ENCODE data around the gene KY.

The KY gene

GRCh38 chr3:134644731-134645514 is 5.9 kb downstream of the KY start:
- no peak for DNase-seq (ENCODE audit: low read depth in 3 of 3)

- no peak for DNase-seq (ENCODE audit: low read depth in 3 of 3)
These were observed 7.6 kb downstream of the KY start for GRCh38 chr3:134643150-134643675.

- DNase-seq (ENCODE audit: low read depth in 3 of 3) = no peak
These were observed 8.2 kb downstream of the KY start for GRCh38 chr3:134642445-134643149.

GRCh38 chr3:134641671-134642300 is 9.0 kb downstream of the KY start:
- DNase-seq (ENCODE audit: low read depth in 3 of 3) = no peak

- DNase-seq (ENCODE audit: low read depth in 3 of 3) = no peak
These were observed 9.9 kb downstream of the KY start for GRCh38 chr3:134640872-134641470.

- no peak for DNase-seq (ENCODE audit: low read depth in 3 of 3)
These were observed 10.4 kb downstream of the KY start for GRCh38 chr3:134640378-134640777.

- no peak for DNase-seq (ENCODE audit: low read depth in 3 of 3)
These were observed 12.3 kb downstream of the KY start for GRCh38 chr3:134638385-134639030.

GRCh38 chr3:134636406-134636805 is 14.4 kb downstream of the KY start:
- DNase-seq (ENCODE audit: low read depth in 3 of 3) = no peak

- DNase-seq (ENCODE audit: low read depth in 3 of 3) = no peak
These were observed 20.3 kb downstream of the KY start for GRCh38 chr3:134630506-134630905.

GRCh38 chr3:134628884-134629283 is 21.9 kb downstream of the KY start:
- no peak for DNase-seq (ENCODE audit: low read depth in 3 of 3)

GRCh38 chr3:134627831-134628230 is 23.0 kb downstream of the KY start:
- no peak for DNase-seq (ENCODE audit: low read depth in 3 of 3)

GRCh38 chr3:134625885-134626741 is 24.7 kb downstream of the KY start:
- DNase-seq (ENCODE audit: low read depth in 3 of 3) = no peak

GRCh38 chr3:134625462-134625861 is 25.4 kb downstream of the KY start:
- no peak for DNase-seq (ENCODE audit: low read depth in 3 of 3)

- DNase-seq (ENCODE audit: low read depth in 3 of 3) = no peak
These were observed 26.1 kb downstream of the KY start for GRCh38 chr3:134624537-134625287.

- DNase-seq (ENCODE audit: low read depth in 3 of 3) = no peak
These were observed 27.1 kb downstream of the KY start for GRCh38 chr3:134623615-134624245.

GRCh38 chr3:134622806-134623365 is 27.9 kb downstream of the KY start:
- no peak for DNase-seq (ENCODE audit: low read depth in 3 of 3)

- DNase-seq (ENCODE audit: low read depth in 3 of 3) = no peak
These were observed 29.0 kb downstream of the KY start for GRCh38 chr3:134621854-134622253.

GRCh38 chr3:134620476-134621115 is 30.2 kb downstream of the KY start:
- DNase-seq (ENCODE audit: low read depth in 3 of 3) = no peak

Measured in stimulated activated CD4-positive, alpha-beta T cell treated with anti-CD3 and anti-CD28 coated beads, TNF-alpha, amount 100 ng/mL, for 4 hours (primary cell).